Hepatocyte (in vitro differentiated cells): Measurements from ENCODE around the gene CDK7.

Experiments
- CTCF ChIP-seq: fragments of 200-600 bp; sonication (generic); IDR thresholded peaks from 2 replicates; pipeline ENCODE4 v1.5.1; 2016; ENCODE audit warnings: antibody characterized with exemption, mild to moderate bottlenecking; ENCODE audit not compliant: poor library complexity
- EZH2 ChIP-seq: fragments of 200-600 bp; sonication (generic); IDR thresholded peaks from 2 replicates; pipeline ENCODE4 v1.6.1; 2016; ENCODE audit warnings: antibody characterized with exemption, mild to moderate bottlenecking, borderline replicate concordance

- TF ChIP-seq CTCF: no peak
- TF ChIP-seq EZH2: no peak
Observed at GRCh38 chr5:69276422-69277174, 41.9 kb downstream of the CDK7 start.
